Hematopoietic multipotent progenitor cell treated with erythropoietin and hydrocortisone succinate and interleukin-3 and kit ligand, for 8 days (in vitro differentiated cells): ENCODE data around the gene HDAC4.

ENCODE experiments used
- DNase-seq: peaks from one replicate; pipeline ENCODE4 v3.0.0-alpha.2; 2015

The HDAC4 gene

GRCh38 chr2:239012936-239013677 is 387.7 kb downstream of the HDAC4 start:
- no peak for DNase-seq

DNA sequence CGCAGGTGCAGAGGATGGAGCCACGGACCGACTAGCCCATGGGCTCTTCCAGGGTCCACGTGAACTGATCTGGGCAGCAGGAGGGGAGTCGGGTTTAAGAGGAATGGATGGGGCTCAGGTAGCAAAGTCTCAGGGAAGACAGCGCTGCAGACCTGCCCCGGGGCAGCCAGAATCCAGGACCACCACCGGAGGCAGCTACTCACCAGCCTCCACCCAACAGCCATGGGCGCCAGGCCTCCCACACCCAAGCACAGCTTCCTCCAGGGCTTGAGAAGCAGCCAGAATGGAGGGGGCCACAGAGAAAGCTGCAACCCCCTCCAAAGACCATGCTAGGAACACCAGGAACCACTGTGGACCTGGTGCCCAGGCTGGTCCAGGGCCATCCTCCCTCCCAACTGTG is 388.6 kb downstream of the HDAC4 start:
- no peak for DNase-seq

DNA sequence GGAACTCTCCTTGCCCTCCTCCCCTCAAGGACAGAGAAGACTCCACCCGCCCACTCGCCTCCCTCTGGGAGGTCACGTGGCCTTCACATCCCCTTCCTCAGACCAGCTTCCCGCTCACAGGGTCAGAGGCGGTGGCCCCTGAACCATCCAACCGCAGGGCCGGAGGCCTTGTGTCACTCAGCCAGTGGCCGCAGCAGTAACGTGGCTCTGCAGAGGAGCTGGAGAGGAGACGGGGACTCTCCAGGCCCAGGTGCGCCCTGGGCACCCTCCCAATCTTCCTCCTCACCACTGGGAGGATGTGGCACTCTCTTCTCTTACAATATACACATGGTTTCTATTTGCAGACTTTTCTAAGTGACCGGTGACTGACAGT is 391.2 kb downstream of the HDAC4 start:
- DNase-seq, result no peak

DNA sequence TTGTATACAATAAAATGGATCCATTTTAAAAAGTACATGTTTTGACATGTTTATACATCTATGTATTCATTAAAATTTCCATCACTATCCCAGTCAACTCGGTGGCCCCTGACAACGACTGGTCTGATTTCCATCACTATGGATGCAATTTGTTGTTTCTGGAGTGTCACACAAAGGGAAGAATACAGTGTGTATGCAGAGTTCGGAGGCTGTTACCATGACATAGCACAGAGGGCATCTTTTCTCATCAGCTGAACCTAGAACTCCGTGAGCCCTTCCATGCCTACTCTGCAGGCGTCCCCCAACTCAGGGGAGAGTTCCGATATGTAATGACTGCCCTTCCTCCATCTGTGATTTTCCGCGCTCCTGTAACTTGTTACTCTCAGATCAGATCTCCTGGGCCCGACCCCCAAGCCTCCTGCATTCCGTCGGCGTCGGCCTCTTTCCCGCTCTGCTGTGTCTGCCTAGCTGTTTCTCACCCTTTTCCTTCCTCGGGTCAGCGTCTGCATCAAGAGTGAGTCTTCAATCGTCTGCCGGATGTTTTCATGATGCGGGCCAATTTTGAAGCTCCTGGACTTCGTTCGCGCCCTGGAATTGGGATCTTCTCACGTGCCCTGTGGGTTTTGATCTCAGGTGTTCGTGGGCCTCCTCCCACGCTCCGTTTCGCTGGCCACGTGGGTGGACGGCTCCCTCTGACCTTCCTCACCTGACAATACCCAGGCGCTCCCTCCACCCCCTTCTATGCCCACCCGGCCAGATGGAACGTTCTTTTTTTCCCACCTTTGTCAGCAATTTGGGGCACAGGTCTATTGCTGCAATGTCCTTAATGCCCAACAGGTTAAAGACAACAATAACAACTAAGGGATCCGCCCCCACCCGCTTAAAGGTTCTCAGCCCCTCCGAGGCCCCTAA is 391.9 kb downstream of the HDAC4 start:
- DNase-seq, result no peak

GRCh38 chr2:239008004-239008403 is 392.8 kb downstream of the HDAC4 start:
- DNase-seq, result no peak

DNA sequence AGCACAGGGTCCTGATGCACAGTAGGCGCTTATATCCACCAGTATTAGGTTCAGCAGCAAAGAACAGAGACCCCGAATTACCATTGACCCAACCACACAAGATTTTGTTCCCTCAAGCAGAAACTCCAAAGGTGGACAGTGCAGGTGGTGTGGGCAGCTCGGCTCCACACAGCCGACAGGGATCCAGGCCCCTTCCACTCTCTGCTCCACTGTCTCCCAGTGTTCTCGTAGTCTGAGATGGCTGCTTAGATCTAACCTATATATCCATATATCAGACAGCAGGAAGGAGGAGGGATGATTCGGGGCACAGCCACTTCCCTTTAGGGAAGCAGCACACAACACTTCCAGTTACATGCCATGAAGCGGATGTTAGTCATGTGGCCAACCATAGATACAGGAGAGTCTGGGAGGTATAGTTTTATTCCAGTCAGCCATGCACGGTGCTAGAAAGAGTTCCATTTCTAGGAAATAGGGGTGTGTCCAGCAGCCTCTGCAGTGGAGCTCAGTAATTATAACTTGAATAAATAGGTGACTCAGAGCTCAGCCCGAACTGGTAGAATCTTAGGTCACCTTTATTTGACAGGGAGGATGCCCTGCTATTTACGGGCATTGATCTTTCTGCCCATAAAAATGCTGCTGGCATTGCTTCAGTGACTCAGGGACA is 394.1 kb downstream of the HDAC4 start:
- DNase-seq, result no peak

DNA sequence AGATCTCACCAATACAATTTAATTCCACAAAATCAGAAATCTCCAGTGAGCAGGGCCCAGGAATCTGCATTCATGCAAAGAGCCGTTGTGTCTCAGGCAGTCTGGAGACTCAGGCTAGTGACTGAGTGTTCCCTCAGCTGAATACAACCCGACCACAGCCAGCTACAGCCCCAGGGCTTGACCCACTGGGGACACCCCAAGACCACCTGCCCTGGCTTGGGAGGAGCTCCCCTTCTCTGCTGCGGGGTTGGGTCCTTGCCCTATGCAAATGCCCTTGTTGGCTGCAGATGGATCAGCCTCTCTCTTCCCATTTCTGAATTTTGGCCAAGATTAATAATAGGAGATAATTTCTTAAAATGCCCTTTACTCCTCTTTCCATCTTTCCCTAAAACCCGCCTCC is 395.2 kb downstream of the HDAC4 start:
- DNase-seq, result no peak

DNA sequence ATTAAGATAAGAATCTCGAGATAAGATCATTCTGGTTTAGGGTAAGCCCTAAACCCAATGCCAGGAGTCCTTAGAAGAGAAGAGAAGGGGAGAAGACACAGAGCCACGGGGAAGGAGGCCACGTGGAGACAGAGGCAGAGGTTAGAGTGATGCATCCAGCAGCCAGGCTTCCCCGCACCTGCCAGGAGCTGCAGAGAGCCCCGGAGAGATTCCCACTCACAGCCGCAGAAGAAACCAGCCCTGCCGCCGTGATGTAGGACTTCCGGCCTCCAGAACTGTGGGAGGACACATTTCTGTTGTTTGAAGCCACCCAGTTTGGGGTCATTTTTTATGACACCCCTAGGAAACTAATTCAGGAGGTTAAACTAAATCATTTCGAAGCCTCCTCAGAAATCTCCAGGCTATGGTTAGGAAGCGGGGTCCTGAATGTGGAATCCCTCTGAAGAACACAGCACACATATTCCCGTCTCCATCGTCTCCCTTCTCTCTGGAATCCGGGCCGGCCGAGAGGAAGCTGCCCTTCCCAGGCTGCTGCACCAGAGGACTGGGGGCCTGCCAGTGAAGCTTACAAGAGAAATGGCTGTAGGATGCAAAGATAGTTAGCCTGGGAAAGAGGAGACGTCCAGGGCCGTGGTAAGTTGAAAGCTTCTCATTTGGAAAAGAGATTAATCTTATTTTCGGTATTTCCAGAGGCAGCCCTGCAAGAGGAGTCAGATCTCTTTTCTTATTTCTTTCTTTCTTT is 396.4 kb downstream of the HDAC4 start:
- no peak for DNase-seq

- no peak for DNase-seq
Observed at GRCh38 chr2:239003624-239004273, 397.1 kb downstream of the HDAC4 start.

DNA sequence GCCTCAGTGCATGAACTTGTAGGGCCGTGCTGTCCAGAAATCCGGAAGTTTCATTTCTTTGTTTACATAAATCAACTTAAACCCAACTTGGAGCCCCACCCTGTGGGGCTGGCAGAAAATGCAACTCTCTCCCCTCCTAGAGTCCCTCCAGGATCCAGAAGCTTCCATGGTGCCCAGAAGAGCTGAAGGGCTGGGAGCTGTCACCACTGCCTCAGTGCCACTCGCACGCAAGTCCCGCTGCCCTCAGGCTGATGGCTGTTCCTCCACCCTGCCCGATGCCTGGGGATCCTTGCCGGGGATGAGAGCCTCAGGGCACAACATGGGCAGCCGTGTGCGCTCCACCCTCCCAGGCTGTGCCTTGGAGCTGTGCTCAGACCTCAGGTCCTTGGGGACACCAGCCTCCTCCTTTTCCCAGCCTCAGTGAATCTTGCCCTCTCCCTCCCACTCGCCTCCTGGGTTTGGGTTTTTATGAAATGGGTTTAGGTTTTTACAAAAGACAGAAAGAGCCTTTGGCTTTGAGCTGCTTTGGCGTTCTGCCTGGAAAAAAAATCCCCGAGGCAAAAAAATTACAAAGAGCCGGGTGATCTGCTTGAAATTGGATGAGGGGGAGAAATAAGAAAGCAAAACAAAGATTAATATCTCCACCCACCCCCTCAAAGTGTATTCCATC is 397.7 kb downstream of the HDAC4 start:
- no peak for DNase-seq

- no peak for DNase-seq
Observed at GRCh38 chr2:239002591-239002953, 398.2 kb downstream of the HDAC4 start.

GRCh38 chr2:239001794-239002193 is 399.0 kb downstream of the HDAC4 start:
- DNase-seq, result no peak

DNA sequence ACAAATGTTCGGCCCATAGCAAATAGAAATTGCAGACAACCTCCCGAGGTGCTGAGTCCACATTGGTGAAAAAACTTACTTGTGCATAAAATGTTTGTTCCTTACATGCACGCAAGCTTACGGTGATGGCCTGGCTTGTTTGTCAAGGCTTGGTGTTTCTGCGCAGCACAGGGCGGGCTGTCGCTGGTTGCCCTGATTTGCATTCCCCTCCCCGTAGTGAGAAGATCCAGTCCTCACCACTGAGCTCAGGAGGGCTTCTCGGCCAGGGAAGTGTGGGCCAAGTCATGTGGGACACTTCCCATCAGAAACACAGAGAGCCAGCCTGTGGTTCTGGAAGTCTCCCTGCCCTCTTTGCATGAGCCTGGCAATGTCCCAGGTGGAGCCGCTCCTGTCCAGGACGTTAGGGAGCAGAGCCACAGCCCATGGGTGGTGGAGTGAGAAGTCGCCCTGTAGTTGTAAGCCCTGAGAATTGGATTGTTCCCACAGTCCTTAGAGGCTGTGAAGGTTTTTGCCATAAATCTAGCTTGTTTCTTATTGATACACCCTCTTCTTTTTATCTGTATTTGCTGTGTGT is 400.2 kb downstream of the HDAC4 start:
- DNase-seq, result no peak

DNA sequence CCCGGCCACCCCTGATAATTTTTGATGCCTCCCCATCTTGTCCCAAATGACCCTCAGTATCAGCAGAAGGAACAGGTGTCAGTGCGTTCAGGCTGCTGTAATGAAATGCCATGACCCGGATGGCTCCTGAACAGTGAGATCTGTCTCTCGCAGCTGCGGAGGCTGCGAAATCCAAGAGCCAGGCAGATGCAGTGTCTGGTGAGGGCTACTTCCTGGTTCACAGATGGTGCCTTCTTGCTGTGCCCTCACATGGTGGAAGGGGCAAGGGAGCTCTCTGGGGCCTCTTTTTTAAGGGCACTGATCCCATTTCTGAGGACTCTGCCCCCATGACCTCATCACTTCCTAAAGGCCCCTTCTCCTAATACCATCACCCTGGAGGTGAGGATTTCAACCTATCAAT is 400.7 kb downstream of the HDAC4 start:
- DNase-seq, result no peak

GRCh38 chr2:238999291-238999741 is 401.5 kb downstream of the HDAC4 start:
- DNase-seq, result no peak

DNA sequence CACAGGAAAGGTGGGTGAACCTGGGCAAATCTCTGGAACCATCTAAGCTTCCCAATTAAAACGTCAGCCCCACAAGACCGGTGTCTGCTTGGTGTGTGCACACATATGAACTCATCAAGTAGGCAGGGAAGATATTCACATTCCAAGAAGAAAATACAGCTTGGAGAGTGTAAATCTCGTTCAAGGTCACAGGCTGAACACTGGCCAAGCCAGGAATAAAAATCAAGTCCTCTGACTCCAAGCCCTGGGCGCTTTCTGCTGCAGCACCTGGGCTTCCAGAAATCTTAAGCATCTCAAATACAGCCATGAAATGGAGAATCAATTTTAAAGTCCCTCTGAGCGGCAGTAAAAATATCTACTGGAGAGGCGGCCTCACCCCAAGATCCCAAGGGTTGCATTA is 402.0 kb downstream of the HDAC4 start:
- no peak for DNase-seq
